Measurements from ENCODE around the gene GNAO1.

- TF ChIP-seq, protein P1, sequence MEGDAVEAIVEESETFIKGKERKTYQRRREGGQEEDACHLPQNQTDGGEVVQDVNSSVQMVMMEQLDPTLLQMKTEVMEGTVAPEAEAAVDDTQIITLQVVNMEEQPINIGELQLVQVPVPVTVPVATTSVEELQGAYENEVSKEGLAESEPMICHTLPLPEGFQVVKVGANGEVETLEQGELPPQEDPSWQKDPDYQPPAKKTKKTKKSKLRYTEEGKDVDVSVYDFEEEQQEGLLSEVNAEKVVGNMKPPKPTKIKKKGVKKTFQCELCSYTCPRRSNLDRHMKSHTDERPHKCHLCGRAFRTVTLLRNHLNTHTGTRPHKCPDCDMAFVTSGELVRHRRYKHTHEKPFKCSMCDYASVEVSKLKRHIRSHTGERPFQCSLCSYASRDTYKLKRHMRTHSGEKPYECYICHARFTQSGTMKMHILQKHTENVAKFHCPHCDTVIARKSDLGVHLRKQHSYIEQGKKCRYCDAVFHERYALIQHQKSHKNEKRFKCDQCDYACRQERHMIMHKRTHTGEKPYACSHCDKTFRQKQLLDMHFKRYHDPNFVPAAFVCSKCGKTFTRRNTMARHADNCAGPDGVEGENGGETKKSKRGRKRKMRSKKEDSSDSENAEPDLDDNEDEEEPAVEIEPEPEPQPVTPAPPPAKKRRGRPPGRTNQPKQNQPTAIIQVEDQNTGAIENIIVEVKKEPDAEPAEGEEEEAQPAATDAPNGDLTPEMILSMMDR (IDR thresholded peaks at IDR 0.05) = no peak
- no peak for TF ChIP-seq EZH2phosphoT487 (IDR thresholded peaks at IDR 0.05)
These were observed 6.1 kb downstream of the GNAO1 start for GRCh38 chr16:56197192-56197992.

Measured in neural progenitor cell (in vitro differentiated cells).